Breast epithelium (tissue), 3 donors: Measurements from ENCODE around the gene PKNOX2.

Experiments
- CTCF ChIP-seq, 3 donors: fragments of 450-650 bp; IDR thresholded peaks; one replicate each; pipeline ENCODE4 v1.5.1; 2016 to 2017; ENCODE audit warnings: antibody characterized with exemption in 3 of 3, mild to moderate bottlenecking in 3 of 3, moderate library complexity in 3 of 3
- POLR2A ChIP-seq: fragments of 450-650 bp; IDR thresholded peaks from one replicate; pipeline ENCODE4 v1.6.1; 2016; ENCODE audit warnings: antibody characterized with exemption, mild to moderate bottlenecking, moderate library complexity

GRCh38 chr11:125333354-125334073 lies 169.0 kb downstream of the PKNOX2 start:
- no peak for TF ChIP-seq CTCF (IDR thresholded peaks at IDR 0.05)
- no peak for TF ChIP-seq POLR2A
